Lung (tissue), 12 donors: ENCODE results near the gene ATP2B2. TPM values are rescaled to one million over a fixed set of nuclear protein-coding genes. Genes with fewer than 3 reads are reported as not detected.

ENCODE experiments used
- ATAC-seq: fragments of 200-7000 bp; cut with Tn5 transposase; one replicate; pipeline ENCODE4 v1.9.1; 2020; ENCODE audit warnings: moderate number of reproducible peaks; ENCODE audit not compliant: insufficient read depth, low FRiP score
- DNase-seq, 3 donors: peaks; one replicate each; pipeline ENCODE4 v3.0.0-alpha.2; 2013 to 2017
- H3K27ac ChIP-seq, 2 donors: one replicate each; pipeline ENCODE4 v1.5.1; 2013; ENCODE audit warnings: mild to moderate bottlenecking in 2 of 2, moderate library complexity in 2 of 2, control low read depth in 1 of 2, inconsistent platforms in 1 of 2, low read depth in 1 of 2, low read length in 1 of 2
- H3K27me3 ChIP-seq, 3 donors: one replicate each; pipeline ENCODE4 v1.5.1; 2013; ENCODE audit warnings: low read length in 2 of 3; ENCODE audit not compliant: control insufficient read depth in 3 of 3, insufficient read depth in 3 of 3
- H3K36me3 ChIP-seq, 4 donors: one replicate each; pipeline ENCODE4 v1.5.1; 2013; ENCODE audit warnings: low read length in 4 of 4, mild to moderate bottlenecking in 1 of 4, moderate library complexity in 1 of 4; ENCODE audit not compliant: control insufficient read depth in 4 of 4, insufficient read depth in 4 of 4
- H3K4me1 ChIP-seq, 5 donors: one replicate each; pipeline ENCODE4 v1.5.1; 2013; ENCODE audit warnings: low read length in 5 of 5, mild to moderate bottlenecking in 2 of 5, moderate library complexity in 1 of 5; ENCODE audit not compliant: control insufficient read depth in 5 of 5, insufficient read depth in 5 of 5
- H3K4me3 ChIP-seq: one replicate; pipeline ENCODE4 v1.5.1; 2013; ENCODE audit warnings: mild to moderate bottlenecking, control low read depth, moderate library complexity
- H3K9ac ChIP-seq, 2 donors: one replicate each; pipeline ENCODE4 v1.5.1; 2013; ENCODE audit warnings: low read length in 2 of 2, control low read depth in 1 of 2; ENCODE audit not compliant: insufficient read depth in 1 of 2
- H3K9me3 ChIP-seq, 4 donors: one replicate each; pipeline ENCODE4 v1.5.1; 2013; ENCODE audit warnings: low read length in 3 of 4, mild to moderate bottlenecking in 1 of 4, moderate library complexity in 1 of 4; ENCODE audit not compliant: control insufficient read depth in 4 of 4, insufficient read depth in 3 of 4
- WGBS, 2 donors: extraction: QIAGEN DNeasy Blood & Tissue Kit; methylation state at CpG; one replicate each; pipeline ENCODE4 v1.1.7; 2013; 5-methylcytosine and 5-hydroxymethylcytosine counted together
- polyA plus RNA-seq, 2 donors: library from polyadenylated mRNA; stranded (reverse); fragments of 200-250 nt; gene quantifications; one replicate each; pipeline ENCODE4 v1.2.1, GENCODE V29; 2013
- total RNA-seq, 2 donors: library from RNA; depleted of rRNA in 1 of 2; stranded (reverse); fragments of >200 nt in 1 of 2; gene quantifications; one replicate each; pipeline ENCODE4 v1.2.1, GENCODE V29; 2014 to 2021
- TF ChIP-seq, protein P1 (sequence below): IDR thresholded peaks from 2 replicates; pipeline ENCODE4 v1.5.1; 2012; ENCODE audit warnings: mild to moderate bottlenecking; ENCODE audit errors: control extremely low read depth, extremely low read depth
- donor health status: control.
- donor health status: control.
- donor health status: Bipolar disorder and iron deficiency.
- donor health status: healthy.
- donor health status: DM: yes; HTN: yes; CAD: no.

The ATP2B2 gene
- total and polyA plus RNA-seq, 4 donors: 0.06 TPM; not detected in 3

DNA sequence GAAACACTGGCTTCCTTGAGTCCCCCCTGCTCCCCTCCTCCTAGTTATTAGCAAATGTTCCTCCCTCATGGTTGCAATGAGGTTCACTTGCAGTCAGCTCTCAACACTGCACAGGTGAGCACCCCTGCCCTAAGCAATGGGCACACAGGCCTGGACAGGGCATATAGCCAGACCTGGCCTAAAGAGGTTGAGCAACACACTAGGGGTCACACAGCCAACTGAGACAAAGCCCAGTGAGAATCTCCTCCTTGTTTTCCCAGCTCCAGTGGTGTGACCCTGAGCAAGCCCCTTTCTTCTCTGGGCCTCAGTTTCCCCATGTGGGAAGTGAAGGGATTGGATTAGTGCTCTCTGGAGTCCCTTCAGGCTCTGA lies 49.9 kb downstream of the ATP2B2 start:
- H3K9me3 ChIP-seq: peaks cover 0 to 4% (median 0%) of the 10 kb centered on the region in 4 donors
- ATAC-seq: no peak
- no peaks in the 10 kb centered on the region for H3K36me3 ChIP-seq
- H3K4me3 ChIP-seq: no peak overlapping the region
- H3K27me3 ChIP-seq: peaks cover 0 to 3% (median 2%) of the 10 kb centered on the region in 3 donors
- DNase-seq: no peak
- H3K4me1 ChIP-seq: no peaks in the 10 kb centered on the region
- TF ChIP-seq, protein P1, sequence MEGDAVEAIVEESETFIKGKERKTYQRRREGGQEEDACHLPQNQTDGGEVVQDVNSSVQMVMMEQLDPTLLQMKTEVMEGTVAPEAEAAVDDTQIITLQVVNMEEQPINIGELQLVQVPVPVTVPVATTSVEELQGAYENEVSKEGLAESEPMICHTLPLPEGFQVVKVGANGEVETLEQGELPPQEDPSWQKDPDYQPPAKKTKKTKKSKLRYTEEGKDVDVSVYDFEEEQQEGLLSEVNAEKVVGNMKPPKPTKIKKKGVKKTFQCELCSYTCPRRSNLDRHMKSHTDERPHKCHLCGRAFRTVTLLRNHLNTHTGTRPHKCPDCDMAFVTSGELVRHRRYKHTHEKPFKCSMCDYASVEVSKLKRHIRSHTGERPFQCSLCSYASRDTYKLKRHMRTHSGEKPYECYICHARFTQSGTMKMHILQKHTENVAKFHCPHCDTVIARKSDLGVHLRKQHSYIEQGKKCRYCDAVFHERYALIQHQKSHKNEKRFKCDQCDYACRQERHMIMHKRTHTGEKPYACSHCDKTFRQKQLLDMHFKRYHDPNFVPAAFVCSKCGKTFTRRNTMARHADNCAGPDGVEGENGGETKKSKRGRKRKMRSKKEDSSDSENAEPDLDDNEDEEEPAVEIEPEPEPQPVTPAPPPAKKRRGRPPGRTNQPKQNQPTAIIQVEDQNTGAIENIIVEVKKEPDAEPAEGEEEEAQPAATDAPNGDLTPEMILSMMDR: no peak
- H3K9ac ChIP-seq: no peak overlapping the region
- H3K27ac ChIP-seq: no peak overlapping the region

DNA sequence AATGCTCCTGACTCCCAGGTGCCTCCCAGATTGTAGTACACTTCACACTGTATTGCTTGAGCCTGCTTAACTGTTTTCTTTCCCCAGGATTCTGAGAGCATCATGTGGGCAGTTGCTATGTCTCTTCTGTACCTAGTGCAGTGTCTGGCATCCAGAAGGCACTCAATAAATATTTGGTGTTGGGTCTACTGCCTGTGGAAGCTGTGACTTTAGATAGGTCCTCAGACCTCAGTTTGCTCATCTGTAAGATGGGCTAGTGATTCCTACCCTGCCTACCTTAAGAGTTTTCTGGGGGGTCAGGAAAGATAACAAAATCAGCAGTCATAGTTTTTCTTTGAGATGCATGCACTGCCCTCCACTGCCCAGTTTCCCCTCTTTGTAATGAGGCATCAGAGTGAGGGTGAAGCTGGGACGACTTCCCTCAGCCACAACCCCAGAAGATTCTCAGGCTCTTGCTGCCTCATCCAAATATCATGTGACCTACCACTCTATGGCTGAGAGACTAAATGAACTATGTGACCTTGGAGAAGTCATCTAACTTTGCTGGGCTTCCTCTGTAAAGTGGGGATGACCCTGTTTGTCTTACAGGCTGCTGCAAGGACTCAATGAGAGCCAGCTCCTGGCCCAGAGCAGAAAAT lies 50.4 kb downstream of the ATP2B2 start:
- no peak overlapping the region for H3K9ac ChIP-seq
- DNase-seq (no peak), ATAC-seq (no peak)
- H3K4me3 ChIP-seq: no peak overlapping the region
- WGBS, 2 donors: 0 to 3% methylated on average over 1 of the region's 1 CpG
- TF ChIP-seq, protein P1: no peak
- H3K9me3 ChIP-seq: peaks cover 0 to under 1% (median 0%) of the 10 kb centered on the region in 4 donors
- H3K4me1 ChIP-seq: no peaks in the 10 kb centered on the region
- H3K36me3 ChIP-seq: no peaks in the 10 kb centered on the region
- no peak overlapping the region for H3K27ac ChIP-seq
- H3K27me3 ChIP-seq: peaks cover 0 to 6% (median 3%) of the 10 kb centered on the region in 3 donors

DNA sequence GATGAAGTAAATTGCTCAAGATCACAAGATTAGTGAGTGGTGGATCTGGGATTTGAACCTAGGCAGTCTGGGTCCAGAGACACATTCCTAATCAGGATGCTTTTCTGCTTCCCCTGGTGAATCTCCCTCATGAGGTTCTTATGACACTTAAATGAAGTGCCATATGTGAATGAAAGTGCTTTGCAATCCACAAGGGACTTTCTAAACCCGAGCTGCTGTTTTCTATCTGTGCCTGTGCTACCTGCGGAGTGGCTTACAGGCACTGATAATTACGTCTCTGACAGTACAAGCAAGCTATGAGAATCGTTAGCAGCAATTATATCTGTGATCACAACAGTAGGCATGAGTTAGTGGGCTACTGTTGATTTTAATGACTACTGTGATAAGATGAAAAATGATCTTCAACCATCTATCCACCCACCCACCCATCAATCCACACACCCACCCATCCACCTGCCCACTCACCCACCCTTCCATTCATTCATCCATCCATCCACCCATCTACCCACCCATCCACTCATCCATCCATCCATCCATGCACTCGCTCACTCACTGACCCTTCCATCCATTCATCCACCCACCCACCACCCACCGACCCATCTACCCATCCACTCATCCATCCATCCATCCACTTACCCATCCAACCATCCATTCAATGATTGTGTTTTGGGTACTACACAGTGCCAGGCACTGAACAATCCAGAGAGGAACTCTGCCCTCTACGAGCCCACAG lies 51.8 kb downstream of the ATP2B2 start:
- Histone ChIP-seq H3K9ac (no peak overlapping the region), H3K27me3 (peaks cover 3 to 6% (median 3%) of the 10 kb centered on the region in 3 donors), H3K27ac (no peak overlapping the region), H3K36me3 (no peaks in the 10 kb centered on the region), H3K4me1 (no peaks in the 10 kb centered on the region), H3K9me3 (no peaks in the 10 kb centered on the region), H3K4me3 (no peak overlapping the region)
- TF ChIP-seq, protein P1: no peak
- DNase-seq (no peak), ATAC-seq (no peak)
- WGBS, 2 donors: 58 to 63% methylated on average over 7 of the region's 7 CpGs
